NCI-H345 (cell line): ENCODE measurements around the gene ZNHIT1.

Source experiments
- DNase-seq: peaks from one replicate; lab custom pipeline; 2025; lab: John Stamatoyannopoulos, UW

ZNHIT1 gene

DNA sequence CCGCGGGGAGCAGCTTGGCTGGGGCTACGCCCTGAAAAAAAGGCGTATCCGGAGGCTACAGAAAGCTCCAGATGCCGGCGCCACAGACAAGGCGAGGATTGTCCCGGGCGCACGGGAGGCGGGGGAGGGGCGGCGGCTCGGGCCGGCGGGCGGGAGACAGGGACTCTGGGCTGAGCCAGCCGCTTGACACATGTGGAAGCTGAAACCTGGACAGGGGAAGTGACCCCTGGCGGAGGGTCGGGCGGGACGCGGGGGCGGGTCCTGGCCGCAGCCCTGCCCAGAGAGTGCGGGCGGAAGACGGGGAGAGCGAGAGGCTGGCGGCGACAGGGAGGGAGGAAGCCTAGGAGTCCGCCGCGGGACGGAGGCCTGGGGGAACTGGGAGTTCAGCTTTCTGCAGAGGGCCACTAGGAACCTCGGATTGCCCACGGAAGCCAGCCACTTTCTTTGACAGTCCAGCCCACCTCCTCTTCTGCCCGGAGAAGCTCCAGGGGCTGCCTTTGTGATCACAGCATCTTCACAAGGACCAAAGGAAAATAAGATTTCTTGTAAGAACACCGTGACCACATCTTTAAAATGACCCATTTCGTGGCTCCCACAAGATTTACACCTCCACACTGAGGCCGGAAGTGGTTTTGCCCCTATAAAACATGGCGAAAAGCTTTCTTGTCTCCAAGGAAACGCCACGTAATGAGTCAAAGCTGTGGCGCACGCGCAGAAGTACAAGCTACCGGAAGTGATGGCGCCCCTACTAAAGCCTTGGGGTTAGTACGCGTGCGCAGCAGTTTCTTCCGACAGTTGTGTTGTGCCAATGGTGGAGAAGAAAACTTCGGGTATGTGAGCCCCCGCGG is at the start of gene ZNHIT1, which contains the start of gene PLOD3:
Gene ZNHIT1, plus strand, starts transcription at position 778 of the 848 bp plus-strand sequence. Its CDS starts 31 bp downstream, at position 809.
Gene PLOD3, minus strand, starts transcription at position 194 of the 848 bp plus-strand sequence. CDS start 307 bp downstream, outside the sequence.
- peak; percentile 98 for DNase-seq

DNA sequence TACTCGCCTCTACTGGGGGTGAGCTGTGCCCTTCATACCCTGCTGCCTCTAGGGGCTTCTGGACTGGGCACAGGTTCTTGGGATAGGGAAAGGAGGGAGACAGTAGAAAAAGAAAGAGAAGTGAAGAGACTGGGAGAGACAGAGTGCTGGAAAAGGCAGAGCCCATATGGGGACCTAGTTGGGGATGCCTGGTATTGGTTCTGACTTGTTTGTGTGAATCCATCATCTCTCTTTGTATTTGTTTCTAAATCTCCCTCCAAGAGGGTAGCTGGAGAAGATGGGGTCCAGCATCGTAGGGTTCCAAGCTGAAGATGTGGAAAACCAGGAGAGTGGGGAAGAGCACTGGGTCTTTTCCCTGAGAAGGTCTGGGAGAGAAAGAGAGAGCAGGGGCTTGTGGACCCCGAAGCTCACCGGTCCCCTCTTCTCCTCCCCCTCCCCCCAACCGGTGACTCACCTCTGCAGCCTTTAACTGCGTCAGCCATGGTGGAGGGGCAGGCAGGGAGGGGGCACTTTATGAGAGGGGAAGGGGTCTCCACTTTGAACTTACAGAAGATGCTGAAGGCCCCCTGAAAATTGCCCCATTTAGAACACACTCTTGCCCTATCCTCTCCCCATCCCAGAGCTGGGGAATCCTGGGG is 49.4 kb upstream of the ZNHIT1 start:
- DNase-seq, result no peak

DNA sequence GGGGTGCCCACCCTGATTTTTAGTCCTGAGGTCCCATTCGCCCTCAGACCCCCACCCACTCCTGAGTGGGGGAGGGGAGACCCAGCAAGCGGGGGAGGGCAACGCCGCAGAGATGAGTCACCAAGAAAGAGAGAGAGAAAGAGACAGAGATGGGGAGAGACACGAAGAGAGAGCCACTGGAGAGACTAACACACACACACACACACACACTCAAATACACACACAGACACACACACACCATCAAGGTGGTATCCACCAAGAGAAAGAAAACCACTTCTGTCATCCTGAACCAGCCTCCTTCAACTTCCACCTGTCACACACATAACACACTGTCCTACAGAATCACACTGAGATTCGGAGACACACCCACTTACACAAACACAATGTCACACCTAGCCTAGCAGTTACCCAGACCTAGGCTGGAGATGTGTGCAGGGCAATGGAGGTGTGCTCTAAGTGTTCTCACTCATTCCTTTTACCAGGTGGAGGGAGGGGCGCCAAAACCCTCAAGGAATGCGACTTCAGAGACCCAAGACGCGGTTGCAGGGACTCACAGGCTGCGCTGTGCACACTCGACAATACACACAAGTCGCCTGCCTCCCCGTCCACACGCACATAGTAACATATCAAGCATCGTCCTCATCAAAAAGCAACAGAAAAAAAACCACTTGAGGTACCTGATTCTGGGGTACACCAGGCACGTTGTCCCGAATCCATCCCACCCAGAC is 48.7 kb upstream of the ZNHIT1 start:
- DNase-seq, result no peak

GRCh38 chr7:101169838-101170551 is 48.0 kb upstream of the ZNHIT1 start:
- DNase-seq, result peak; percentile 66

- no peak for DNase-seq
These were observed 47.1 kb upstream of the ZNHIT1 start for GRCh38 chr7:101170617-101171441.

- DNase-seq, result no peak
These were observed 46.5 kb upstream of the ZNHIT1 start for GRCh38 chr7:101171442-101171837.

DNA sequence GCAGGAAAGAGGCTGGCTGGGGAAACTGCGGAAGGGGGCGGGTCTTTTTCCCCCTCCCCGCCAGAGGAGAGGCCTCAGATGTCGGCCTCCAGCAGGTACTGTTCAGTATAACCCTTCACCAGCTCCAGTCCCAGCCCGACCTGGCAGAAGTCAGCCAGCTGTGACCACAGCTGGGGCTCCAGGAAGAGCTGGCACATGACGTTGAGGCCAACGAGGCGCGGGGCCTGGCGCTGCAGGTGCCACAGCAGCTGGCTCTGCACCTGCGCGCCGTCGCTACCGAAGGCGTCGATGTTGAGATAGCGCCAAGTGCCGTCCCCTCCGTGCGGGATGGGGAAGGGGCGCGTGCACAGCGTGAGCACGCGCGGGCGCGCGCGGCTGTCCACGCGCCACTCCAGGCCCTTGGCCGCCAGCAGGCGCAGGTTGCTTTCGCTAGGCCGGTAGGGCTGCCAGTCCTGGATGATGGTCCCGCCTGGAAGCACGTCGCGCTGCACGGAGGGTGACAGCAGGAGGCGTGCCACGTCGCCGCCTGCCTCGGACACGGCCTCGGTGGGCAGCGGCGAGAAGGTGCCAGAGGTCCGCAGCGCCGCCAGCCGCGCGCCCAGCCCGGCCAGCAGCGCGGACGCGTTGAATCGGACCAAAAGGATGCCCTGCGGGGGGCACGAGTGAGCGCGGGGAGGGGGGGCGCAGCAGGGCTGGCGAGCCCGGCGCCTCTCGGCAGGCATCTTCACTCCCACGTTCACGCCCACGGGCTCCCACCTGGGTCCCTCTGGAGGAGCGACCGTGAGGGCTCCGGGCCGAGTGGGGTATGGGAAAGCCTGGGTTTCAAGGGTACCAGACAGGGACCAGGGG is 45.7 kb upstream of the ZNHIT1 start:
- DNase-seq, result peak; percentile 81

- peak; percentile 89 for DNase-seq
These were observed 44.9 kb upstream of the ZNHIT1 start for GRCh38 chr7:101172854-101173751.

DNA sequence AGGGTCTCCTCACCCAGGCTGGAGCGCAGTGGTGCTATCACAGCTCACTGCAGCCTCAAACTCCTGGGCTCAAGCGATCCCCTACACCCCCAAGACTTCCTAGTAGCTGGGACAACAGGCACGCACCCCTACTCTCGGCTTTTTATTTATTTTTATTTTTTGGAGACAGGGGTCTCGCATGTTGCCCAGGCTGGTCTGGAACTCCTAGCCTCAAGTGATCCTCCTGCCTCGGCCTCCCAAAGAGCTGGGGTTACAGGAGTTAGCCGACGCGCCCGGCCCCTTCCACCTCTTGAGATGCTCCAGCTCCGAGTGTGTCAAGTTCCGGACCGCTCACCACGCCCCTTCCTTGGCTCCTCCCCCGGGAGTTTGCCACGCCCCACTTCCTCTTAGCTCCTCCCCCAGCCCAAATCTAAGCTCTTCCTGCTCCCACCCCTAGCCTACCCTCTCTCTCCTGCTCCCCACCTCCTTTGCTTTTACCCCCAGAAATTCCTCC is 44.2 kb upstream of the ZNHIT1 start:
- DNase-seq, result peak; percentile 55

DNA sequence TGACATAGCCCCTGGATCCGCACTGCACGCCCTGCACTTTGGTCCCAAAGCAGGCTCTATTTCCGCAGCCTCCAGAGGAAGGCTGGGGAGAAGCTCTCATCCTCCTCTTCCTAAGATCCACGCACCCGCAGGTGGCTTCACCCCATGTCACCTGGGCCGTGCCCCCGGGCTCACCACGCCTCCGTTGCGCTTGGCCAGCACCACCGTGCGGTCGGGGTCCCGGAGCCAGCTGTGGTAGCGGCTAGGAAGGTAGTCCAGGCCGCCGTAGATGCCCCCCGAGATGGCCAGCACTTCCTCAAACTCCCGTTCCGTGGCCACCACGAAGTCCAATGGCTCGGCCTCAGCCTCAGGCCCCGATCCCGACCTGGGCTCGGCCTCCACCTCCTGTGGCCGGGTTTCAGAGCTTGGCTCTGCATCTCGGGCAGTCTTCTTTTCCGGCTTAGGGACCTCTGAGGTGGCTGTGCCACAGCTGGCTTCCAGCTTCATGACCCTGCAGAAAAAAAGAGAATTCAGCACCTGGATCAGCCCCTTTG is 43.6 kb upstream of the ZNHIT1 start:
- no peak for DNase-seq

DNA sequence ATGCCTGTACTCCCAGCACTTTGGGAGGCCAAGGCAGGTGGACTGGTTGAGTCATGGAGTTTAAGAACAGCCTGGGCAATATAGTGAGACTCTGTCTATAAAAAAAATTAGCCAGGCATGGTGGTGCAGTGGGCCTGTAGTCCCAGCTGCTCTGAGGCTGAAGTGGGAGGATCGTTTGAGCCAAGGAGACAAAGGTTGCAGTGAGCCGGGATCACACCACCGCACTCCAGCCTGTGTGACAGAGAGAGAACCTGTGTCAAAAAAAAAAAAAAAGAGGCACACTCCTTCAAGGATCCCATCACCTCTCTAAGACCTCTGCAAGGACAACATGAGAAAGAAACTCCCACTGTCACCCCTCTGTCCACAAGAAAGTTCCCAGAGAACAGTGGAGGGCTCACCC is 42.3 kb upstream of the ZNHIT1 start:
- DNase-seq, result no peak

GRCh38 chr7:101177644-101178043 is 40.3 kb upstream of the ZNHIT1 start:
- no peak for DNase-seq

DNA sequence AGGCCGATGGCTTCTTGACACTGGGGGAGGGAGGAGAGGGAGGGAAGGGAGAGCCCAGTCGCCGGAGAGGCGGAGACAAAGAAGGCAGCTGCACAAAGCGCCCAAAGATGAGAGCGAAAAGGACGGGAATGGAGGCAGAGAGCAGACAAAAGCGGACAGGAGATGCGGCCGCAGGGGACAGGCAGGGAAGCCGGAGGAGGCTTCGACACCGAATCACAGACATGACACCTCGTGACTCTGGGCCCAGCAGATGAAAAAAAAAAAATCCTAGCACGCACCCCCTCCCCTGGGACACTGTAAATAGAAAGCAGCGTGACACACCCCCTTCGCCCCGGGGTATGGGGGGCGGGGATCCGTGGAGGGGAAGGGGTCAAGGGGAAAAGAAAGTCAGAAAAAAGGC is 38.8 kb upstream of the ZNHIT1 start:
- DNase-seq, result peak; percentile 54

- DNase-seq, result no peak
These were observed 38.3 kb upstream of the ZNHIT1 start for GRCh38 chr7:101179713-101180112.

DNA sequence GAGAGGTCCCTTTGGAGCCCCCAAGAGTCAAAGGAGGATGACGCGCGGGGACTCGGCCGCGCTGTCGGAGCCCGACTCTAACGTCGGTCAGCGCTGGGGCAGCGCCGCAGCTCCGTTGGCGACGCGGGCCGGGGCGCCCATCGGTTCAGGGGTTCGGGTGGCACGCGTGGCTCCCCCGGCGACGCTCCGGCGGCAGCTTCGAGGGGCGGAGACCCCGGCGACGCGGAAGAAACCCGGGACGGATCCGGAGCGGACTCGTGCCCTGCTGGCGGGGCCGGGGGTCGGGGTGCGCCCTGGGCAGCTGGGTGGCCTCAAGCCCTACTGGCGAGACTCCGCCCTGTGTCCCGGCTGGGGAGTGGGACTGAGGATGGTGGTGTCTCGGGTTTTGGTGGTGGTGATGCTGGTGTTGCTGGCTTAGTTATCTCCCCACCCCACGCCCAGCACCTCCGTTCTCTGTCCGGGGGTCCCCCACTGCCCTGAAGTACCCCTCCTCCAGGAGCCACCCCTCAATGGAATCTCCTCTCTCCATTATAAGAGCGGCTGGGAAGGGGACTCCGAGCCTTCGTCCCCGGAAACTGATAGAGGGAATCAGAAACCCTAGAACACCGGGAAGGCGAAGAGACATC is 37.7 kb upstream of the ZNHIT1 start, which contains the start of gene NAT16:
Gene NAT16, minus strand, starts transcription at position 164 of the 626 bp plus-strand sequence. CDS start 5,486 bp downstream, outside the sequence.
- no peak for DNase-seq

DNA sequence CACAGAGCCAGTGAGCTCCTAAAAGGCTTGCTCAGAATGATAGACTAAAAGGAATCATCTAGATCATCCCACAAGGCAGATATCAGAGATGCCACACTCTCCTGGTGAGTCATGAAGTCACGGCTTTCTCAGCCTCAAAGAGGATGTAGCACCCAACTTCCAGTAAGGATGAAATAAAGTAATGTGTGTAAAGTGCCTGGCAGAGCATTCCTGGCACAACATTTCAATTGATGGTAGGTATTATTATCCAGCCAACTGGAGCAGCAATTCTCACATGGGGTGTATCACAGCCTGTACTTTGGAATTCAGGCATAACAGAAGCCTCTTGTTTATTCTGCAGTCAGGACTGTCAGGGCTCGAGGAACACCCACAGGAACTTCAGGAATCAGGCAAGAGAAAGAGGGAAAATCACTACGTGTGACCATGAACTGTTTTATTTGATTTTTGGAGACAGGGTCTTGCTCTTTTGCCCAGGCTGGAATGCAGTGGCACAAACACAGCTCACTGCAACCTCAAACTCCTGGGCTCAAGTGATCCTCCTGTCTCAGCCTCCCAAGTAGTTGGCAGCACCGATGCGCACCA is 32.6 kb upstream of the ZNHIT1 start:
- no peak for DNase-seq

GRCh38 chr7:101186194-101186593 is 31.8 kb upstream of the ZNHIT1 start:
- DNase-seq, result no peak
